ENCODE data around the gene GRK1.

DNA sequence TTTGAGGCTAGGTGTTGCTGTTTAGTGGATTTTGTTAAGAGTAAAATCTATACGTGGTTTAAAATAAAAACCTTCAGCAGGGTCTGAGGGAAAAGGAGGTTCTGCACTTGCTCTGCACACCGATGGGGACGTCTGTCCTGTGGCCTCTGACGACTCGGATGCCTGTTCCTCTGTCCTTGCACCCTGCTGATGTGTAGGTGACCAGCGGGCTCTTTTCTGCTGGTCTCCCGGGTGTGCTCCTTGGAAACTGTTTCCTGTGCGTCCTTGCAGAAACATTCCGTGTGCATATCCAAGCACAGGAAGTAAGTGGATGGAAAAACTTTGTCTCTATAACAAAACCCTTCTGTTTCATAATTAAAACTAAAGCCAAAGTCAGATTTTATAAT lies 12.9 kb upstream of the GRK1 start:
- TF ChIP-seq, protein P1, sequence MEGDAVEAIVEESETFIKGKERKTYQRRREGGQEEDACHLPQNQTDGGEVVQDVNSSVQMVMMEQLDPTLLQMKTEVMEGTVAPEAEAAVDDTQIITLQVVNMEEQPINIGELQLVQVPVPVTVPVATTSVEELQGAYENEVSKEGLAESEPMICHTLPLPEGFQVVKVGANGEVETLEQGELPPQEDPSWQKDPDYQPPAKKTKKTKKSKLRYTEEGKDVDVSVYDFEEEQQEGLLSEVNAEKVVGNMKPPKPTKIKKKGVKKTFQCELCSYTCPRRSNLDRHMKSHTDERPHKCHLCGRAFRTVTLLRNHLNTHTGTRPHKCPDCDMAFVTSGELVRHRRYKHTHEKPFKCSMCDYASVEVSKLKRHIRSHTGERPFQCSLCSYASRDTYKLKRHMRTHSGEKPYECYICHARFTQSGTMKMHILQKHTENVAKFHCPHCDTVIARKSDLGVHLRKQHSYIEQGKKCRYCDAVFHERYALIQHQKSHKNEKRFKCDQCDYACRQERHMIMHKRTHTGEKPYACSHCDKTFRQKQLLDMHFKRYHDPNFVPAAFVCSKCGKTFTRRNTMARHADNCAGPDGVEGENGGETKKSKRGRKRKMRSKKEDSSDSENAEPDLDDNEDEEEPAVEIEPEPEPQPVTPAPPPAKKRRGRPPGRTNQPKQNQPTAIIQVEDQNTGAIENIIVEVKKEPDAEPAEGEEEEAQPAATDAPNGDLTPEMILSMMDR (IDR thresholded peaks at IDR 0.05; ENCODE audit: insufficient read depth, low read depth, low read length): no peak
- TF ChIP-seq EZH2 (IDR thresholded peaks at IDR 0.05; ENCODE audit: insufficient read depth, low read length): no peak
